Endothelial cell of umbilical vein (primary cell): ENCODE measurements around the gene ALDH7A1. TPM values are rescaled to one million over a fixed set of nuclear protein-coding genes. Genes with fewer than 3 reads are reported as not detected.

Source experiments
- BruUV-seq: library from RNA; stranded (reverse); fragments of 400-500 nt; replicated peaks from 2 replicates; lab custom pipeline; 2021; lab: Mats Ljungman, UMichigan
- CTCF ChIA-PET: fragments of 300-600, 350-600 bp; sonication (Branson Sonifier 250); formaldehyde crosslinking; loops from one replicate; lab custom pipeline; 2021; ENCODE audit warnings: antibody characterized with exemption, inconsistent platforms; lab: Charles Lee
- POLR2A ChIA-PET: fragments of 300-600, 350-600 bp; sonication (Branson Sonifier 250); formaldehyde crosslinking; loops from one replicate; lab custom pipeline; 2021; ENCODE audit warnings: antibody characterized with exemption, inconsistent platforms; lab: Charles Lee
- DNase-seq: peaks from one replicate; pipeline ENCODE4 v3.0.0-alpha.2; 2011; ENCODE audit warnings: low read depth, low spot score
- FAIRE-seq: peaks from 2 replicates; lab custom pipeline; 2011; peaks lifted over from hg19 to GRCh38; lab: Jason Lieb, UNC
- H2AFZ ChIP-seq: 2 replicates; pipeline ENCODE4 v1.6.0; 2012; ENCODE audit warnings: low read depth, low read length, control low read depth, inconsistent platforms
- H3K27ac ChIP-seq: 2 replicates; pipeline ENCODE4 v1.5.1; 2011; ENCODE audit warnings: low read depth, mild to moderate bottlenecking, control low read depth, low read length, moderate library complexity; ENCODE audit not compliant: insufficient read depth
- H3K27me3 ChIP-seq, 2 experiments: 2 replicates each; pipeline versions ENCODE4 v1.6.0 to v1.6.1; 2011; ENCODE audit warnings: low read length in 2 of 2, mixed read lengths in 1 of 2; ENCODE audit not compliant: control insufficient read depth in 2 of 2, insufficient read depth in 2 of 2
- H3K36me3 ChIP-seq, 2 experiments: 2 replicates in 1 of 2; 3 replicates in 1 of 2; pipeline ENCODE4 v1.5.1; 2011; ENCODE audit warnings: low read length in 2 of 2, mild to moderate bottlenecking in 1 of 2, moderate library complexity in 1 of 2; ENCODE audit not compliant: control insufficient read depth in 2 of 2, insufficient read depth in 2 of 2; ENCODE audit errors: extremely low read depth in 1 of 2
- H3K4me1 ChIP-seq: 3 replicates; pipeline ENCODE4 v1.5.1; 2011; ENCODE audit warnings: mild to moderate bottlenecking, low read length; ENCODE audit not compliant: control insufficient read depth, insufficient read depth; ENCODE audit errors: extremely low read depth
- H3K4me2 ChIP-seq: 2 replicates; pipeline ENCODE4 v1.6.1; 2011; ENCODE audit warnings: low read length, control low read depth, mixed read lengths; ENCODE audit not compliant: insufficient read depth
- H3K4me3 ChIP-seq, 3 experiments: fragments of 200-600 bp in 1 of 3; sonication (generic), shearing (Covaris generic) in 1 of 3; replicated peaks in 1 of 3; 2 replicates each; pipeline ENCODE4 v1.5.1; 2011 to 2016; ENCODE audit warnings: control low read depth in 3 of 3, low read length in 3 of 3, mild to moderate bottlenecking in 2 of 3, inconsistent platforms in 1 of 3, low read depth in 1 of 3, moderate library complexity in 1 of 3; ENCODE audit not compliant: insufficient read depth in 1 of 3
- H3K79me2 ChIP-seq: 2 replicates; pipeline ENCODE4 v1.6.0; 2012; ENCODE audit warnings: low read length, inconsistent platforms; ENCODE audit not compliant: control insufficient read depth, insufficient read depth
- H3K9ac ChIP-seq: replicated peaks from 2 replicates; pipeline ENCODE3; 2011; ENCODE audit warnings: low read length, control low read depth; ENCODE audit not compliant: insufficient read depth; ENCODE audit errors: extremely low read depth
- H3K9me1 ChIP-seq: replicated peaks from 3 replicates; pipeline ENCODE4 v1.6.0; 2011; ENCODE audit warnings: mild to moderate bottlenecking, low read length; ENCODE audit not compliant: control insufficient read depth, insufficient read depth; ENCODE audit errors: extremely low read depth
- H3K9me3 ChIP-seq: replicated peaks from 2 replicates; pipeline ENCODE4 v1.5.1; 2012; ENCODE audit warnings: low read length, inconsistent platforms; ENCODE audit not compliant: control insufficient read depth, insufficient read depth
- H4K20me1 ChIP-seq: replicated peaks from 2 replicates; pipeline ENCODE3; 2011; ENCODE audit warnings: mild to moderate bottlenecking, low read length; ENCODE audit not compliant: control insufficient read depth, insufficient read depth; ENCODE audit errors: extremely low read depth
- CTCF ChIP-seq, 2 donors: IDR thresholded peaks; 1 replicate in 1 of 2; 2 replicates in 1 of 2; pipeline ENCODE4 v1.5.1; 2011; ENCODE audit warnings: low read length in 2 of 2, mild to moderate bottlenecking in 2 of 2, moderate library complexity in 2 of 2, control low read depth in 1 of 2, inconsistent platforms in 1 of 2, low read depth in 1 of 2; ENCODE audit not compliant: insufficient read depth in 1 of 2; ENCODE audit errors: extremely low read depth in 1 of 2
- EZH2 ChIP-seq: IDR thresholded peaks from 2 replicates; pipeline ENCODE4 v1.6.1; 2012; ENCODE audit warnings: borderline replicate concordance, low read depth, mild to moderate bottlenecking, moderate library complexity, low read length, inconsistent platforms; ENCODE audit not compliant: severe bottlenecking
- FOS ChIP-seq: IDR thresholded peaks from 2 replicates; pipeline ENCODE4 v1.6.1; 2011; ENCODE audit warnings: mild to moderate bottlenecking, low read length, moderate library complexity, borderline replicate concordance; ENCODE audit not compliant: insufficient read depth
- GATA2 ChIP-seq: IDR thresholded peaks from 2 replicates; pipeline ENCODE4 v1.7.0; 2011; ENCODE audit warnings: low read depth, mild to moderate bottlenecking, moderate library complexity, mixed read lengths, low read length; ENCODE audit not compliant: insufficient read length, insufficient read depth
- JUN ChIP-seq: IDR thresholded peaks from 2 replicates; pipeline ENCODE4 v1.6.1; 2011; ENCODE audit warnings: borderline replicate concordance, low read depth; ENCODE audit not compliant: insufficient read length, insufficient read depth
- MAX ChIP-seq: IDR thresholded peaks from 2 replicates; pipeline ENCODE4 v1.6.1; 2011; ENCODE audit not compliant: insufficient read depth, insufficient read length
- MYC ChIP-seq: IDR thresholded peaks from one replicate; pipeline ENCODE4 v1.6.1; 2011; ENCODE audit warnings: mild to moderate bottlenecking, low read depth, low read length
- POLR2A ChIP-seq: IDR thresholded peaks from 2 replicates; pipeline ENCODE4 v1.6.1; 2012; ENCODE audit warnings: low read depth, mild to moderate bottlenecking, control low read depth, low read length
- POLR2AphosphoS5 ChIP-seq: IDR thresholded peaks from 2 replicates; pipeline ENCODE4 v1.6.1; 2012; ENCODE audit warnings: low read depth, mild to moderate bottlenecking, control low read depth, low read length, moderate library complexity; ENCODE audit not compliant: insufficient read depth
- dilution Hi-C: fragments of 300-500 bp; cut with MboI; formaldehyde crosslinking; loops from one replicate; pipeline ENCODE4 v1.15.0; 2019; ENCODE audit warnings: low sequenced_read_pairs; ENCODE audit not compliant: extremely low pct_ligation_motif_present
- intact Hi-C: fragments of 100-400 bp; cut with micrococcal nuclease; formaldehyde crosslinking; loops from one replicate; pipeline ENCODE4 v1.10.0; 2022
- polyA plus RNA-seq, 4 experiments: library from polyadenylated mRNA; depleted of rRNA in 3 of 4; stranded (reverse) in 3 of 4; unstranded in 1 of 4; fragments of >200 nt; gene quantifications; 2 replicates each; pipeline versions ENCODE4 v1.2.1 to v1.2.3, GENCODE V29; 2011 to 2012; ENCODE audit warnings: missing spikeins in 1 of 4
- total RNA-seq: library from RNA; stranded (reverse); gene quantifications from 2 replicates; pipeline ENCODE4 v1.2.3, GENCODE V29; 2021

ALDH7A1 gene
- total and polyA plus RNA-seq, 2 donors (not counting 3 experiments of a cell fraction or from before 2014, with no cell fraction given): 43.6 to 103 TPM

DNA sequence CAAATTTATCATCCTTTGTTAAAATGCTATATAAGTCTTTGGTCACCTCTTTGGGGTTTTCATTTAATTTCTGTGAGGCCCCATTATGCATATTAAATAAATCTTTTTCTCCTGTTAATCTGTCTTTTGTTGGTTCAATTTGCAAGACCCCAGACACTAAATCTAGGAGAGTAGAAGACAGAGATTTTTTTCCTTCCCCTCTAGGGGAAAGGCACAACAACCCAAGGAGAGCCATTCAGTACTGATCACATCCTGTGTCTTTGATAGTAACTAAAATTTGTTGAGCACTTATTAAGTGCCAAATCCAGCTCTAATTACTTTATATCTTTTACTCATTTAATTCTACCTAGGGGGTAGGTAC is 74.4 kb downstream of the ALDH7A1 start:
- H3K9me3 ChIP-seq: no peaks in the 10 kb centered on the region
- H3K27ac ChIP-seq: no peak overlapping the region
- no TSS peak for BruUV-seq
- no peaks in the 10 kb centered on the region for H3K79me2 ChIP-seq
- no peaks in the 10 kb centered on the region for H3K36me3 ChIP-seq
- no peak overlapping the region for H3K4me3 ChIP-seq
- no peak overlapping the region for H2AFZ ChIP-seq
- no peak for FAIRE-seq
- ChIA-PET POLR2A (no interaction called here), CTCF (interaction anchor here (1.2 to 2.3 kb wide), 4 partner anchors 11 to 166 kb away, joined by 3 to 11 read pairs (median 5); no protein-coding TSS in a partner anchor)
- peaks cover 1% of the 10 kb centered on the region for H3K4me1 ChIP-seq
- intact Hi-C loops: no loop called here
- dilution Hi-C loops: no loop called here
- H4K20me1 ChIP-seq: no peaks in the 10 kb centered on the region
- no peaks in the 10 kb centered on the region for H3K27me3 ChIP-seq
- no peaks in the 10 kb centered on the region for H3K9me1 ChIP-seq
- H3K4me2 ChIP-seq: no peak overlapping the region
- no peak overlapping the region for H3K9ac ChIP-seq
- no peak for DNase-seq
- no peak for TF ChIP-seq JUN
- TF ChIP-seq MAX: no peak
- no peak for TF ChIP-seq CTCF (IDR thresholded peaks at IDR 0.05; ENCODE audit: extremely low read depth in 1 of 2, insufficient read depth in 1 of 2, low read depth in 1 of 2, low read length in 2 of 2)
- TF ChIP-seq MYC: no peak
- TF ChIP-seq POLR2A: no peak
- TF ChIP-seq GATA2: no peak
- TF ChIP-seq POLR2AphosphoS5: no peak
- TF ChIP-seq FOS: no peak
- TF ChIP-seq EZH2: no peak
